ENCODE results near the gene FOLR2.

- no peak for TF ChIP-seq POLR2A (IDR thresholded peaks at IDR 0.05; ENCODE audit: low read depth, low read length)
- TF ChIP-seq POLR2AphosphoS5 (IDR thresholded peaks at IDR 0.05; ENCODE audit: low read depth, low read length): no peak
Observed at GRCh38 chr11:72254299-72254993, 37.9 kb downstream of the FOLR2 start.

All from GM12892 (cell line).